ENCODE measurements around the gene ADPRHL1.

Gene ADPRHL1

DNA sequence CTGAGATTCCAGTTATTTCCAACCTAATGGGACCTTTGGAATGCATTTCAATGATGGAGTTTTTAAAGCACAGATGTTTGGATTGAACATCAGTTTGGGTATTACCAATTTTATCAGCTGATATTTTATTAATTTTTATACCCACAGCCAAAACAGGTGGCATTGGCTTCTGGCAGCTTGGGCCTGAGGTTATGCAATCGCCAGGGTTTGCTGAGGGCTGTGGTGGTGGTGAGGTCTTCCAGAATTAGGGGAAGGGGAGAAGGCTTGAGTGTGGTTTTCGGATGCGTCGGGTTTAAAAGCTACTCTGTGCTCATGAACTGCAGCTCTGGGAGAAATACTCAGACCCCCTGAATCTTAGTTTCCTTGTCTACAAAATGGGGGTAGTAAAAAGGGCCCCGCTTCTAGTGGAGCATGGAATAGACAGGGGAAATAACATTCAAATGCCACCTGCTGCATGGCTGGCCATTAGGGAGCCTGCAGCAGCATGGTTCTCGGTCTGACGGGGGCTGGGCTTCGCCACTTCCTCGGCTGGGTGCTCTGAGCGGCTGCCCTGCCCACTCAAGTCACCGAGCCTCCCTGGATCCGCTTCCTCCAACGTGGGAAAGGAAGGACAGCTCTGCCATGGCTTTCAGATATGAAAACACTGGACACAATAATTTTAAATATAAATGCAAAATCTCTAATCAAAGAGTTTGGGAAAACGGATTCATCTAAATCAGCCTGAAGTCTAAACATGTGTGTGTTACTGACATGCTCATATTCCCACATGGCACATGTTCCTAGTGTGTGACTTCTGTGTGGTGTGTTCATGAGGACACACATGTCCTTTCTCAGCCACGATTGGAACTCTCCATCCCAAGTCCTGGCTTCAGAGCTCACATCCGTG is 35.2 kb downstream of the ADPRHL1 start:
- no peak overlapping the region for H3K4me3 ChIP-seq (ENCODE audit: low read depth, low read length)

DNA sequence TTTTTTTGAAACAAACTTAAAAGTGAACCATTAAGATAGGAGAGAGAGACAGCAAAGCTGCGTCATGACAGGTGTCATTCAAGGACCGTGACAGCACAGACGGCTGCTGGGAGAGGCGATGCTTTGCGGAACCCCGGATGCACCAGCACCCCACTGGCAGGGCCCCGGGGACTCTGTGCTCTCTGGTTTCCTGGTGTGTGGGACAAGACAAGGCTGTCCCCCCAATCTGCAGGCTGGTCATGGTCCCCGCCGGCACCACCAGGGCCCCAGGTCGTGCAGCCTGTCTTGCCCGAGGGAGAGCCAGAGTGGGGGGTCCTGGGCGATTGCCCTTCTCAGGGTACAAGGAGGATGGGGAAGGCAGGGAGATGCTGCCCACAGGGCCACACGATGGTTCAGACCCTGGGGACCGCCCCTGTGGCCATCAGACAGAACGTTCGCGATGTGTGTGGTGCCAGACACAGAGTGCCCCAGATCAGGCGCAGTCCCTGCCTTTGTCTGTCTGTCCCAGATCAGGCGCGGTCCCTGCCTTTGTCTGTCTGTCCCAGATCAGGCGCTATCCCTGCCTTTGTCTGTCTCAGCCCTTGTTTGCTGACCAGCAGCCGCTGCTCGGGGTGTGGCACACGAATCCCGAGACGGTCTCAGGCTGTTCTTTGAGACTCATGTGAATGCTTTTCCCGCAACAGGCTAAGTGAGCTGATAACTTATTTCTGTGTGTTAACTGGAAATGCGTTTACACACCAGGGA is 36.1 kb downstream of the ADPRHL1 start:
- no peak overlapping the region for H3K4me3 ChIP-seq (ENCODE audit: low read depth, low read length)

DNA sequence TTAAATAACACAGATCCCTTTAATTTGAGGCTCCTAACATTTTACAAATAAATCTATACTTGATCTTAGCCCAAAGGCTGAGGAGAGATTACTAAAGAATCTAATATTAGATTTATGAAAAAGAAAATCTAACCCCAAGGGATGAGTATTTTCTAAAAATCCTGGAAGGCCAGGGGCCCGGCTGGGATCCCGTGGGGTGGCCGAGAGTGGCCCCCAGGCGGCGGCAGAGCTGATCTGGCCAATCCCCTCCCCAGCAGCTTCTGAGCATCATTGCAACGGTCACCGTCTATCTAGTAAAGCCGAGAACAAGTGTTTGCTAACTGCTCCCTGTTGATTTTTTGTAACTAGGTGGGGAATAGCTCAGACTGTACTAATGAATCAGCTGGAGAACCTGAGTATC is 37.5 kb downstream of the ADPRHL1 start:
- no peak overlapping the region for H3K4me3 ChIP-seq (ENCODE audit: low read depth, low read length)

DNA sequence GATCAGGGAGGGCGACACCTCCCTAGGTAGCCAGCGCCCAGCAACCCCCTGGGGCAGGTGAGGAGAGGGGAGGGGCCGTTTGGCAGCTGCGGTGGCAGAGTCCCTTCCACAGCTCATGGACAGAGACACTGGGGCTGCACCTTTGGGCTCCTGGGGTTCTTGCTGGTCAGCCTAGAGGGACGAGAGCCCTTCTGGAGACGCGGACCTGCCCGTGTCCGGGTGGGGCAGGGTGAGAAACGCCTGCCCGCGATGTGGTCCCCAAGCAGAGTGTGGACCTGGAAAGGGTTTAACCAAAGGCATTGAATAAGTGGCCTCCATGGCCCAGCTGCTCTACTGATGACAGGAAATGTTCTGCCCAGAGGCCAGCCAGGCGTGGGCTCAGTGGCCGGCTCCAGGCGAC is 38.3 kb downstream of the ADPRHL1 start:
- H3K4me3 ChIP-seq (ENCODE audit: low read depth, low read length): no peak overlapping the region

DNA sequence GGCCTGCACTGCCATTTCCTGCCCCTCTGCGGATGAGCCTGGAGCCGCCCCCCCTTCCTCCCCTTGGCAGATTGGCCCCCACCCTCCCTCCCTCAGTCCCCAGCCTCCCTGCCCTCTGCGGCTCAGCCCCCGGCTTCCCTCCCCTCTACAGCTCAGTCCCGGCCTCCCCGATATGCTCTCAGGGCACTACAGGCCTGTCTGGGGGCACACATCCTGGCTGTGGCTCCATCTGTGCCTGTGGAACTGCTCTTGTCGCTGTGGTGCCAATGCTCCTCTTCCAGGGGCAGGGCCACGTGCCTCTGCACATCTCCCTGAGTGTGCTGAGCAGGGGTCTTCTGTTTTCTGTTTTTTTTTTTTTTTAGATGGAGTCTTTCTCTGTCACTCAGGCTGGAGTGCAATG is 39.0 kb downstream of the ADPRHL1 start:
- no peak overlapping the region for H3K4me3 ChIP-seq (ENCODE audit: low read depth, low read length)

DNA sequence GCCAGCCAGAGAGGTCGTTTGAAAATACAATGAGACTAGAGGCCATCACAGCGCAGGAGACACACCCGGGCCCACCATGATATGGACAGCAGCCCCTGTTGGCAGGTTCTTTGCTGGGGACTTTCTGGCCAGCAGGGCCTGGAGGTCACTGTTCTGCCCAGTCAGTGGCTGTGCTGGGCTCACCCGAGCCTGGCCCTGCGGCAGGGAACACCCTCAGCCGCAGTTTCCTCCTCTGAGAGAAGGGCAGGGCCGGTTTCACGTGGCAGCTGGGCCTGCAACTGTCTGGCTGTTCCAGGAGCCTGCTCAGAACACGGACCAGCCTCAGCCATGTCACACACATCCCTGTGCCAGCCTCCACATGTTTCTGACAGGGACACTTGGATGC is 39.4 kb downstream of the ADPRHL1 start:
- no peak overlapping the region for H3K4me3 ChIP-seq (ENCODE audit: low read depth, low read length)

DNA sequence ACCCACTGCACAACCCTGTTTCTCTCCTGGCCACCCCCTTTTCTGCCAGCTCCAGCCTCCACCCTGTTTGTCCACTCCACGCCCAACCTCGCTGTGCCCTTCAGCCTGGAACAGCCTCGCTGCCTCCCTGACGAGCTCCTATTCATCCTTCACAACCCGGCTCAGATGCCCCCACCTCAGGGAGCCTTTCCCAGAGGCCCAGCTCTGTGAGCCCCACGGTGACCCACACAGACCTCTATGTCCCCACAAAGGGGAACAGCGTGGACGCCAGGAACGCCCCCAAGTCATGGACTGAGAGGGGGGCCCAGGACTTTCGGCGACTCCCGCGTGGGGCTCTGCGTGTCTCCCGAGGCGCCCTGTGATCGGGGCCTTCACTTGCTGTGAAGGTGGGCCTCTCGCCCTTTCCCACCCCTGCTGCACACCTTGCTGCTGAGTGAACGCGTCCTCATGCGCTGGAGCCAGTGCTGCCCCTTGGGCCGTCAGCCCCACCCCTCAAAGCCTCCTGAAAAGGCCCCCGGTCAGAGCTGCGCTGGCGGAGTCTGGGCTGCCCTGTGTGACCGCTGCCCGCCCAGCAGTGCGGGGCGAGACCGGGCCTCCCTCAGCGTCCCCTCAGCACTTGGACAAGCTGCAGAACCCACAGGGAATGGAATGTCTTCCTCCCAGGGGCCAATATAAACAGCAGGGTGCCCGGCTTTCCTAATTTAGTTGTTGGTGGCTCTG is 40.0 kb downstream of the ADPRHL1 start:
- no peak overlapping the region for H3K4me3 ChIP-seq (ENCODE audit: low read depth, low read length)

DNA sequence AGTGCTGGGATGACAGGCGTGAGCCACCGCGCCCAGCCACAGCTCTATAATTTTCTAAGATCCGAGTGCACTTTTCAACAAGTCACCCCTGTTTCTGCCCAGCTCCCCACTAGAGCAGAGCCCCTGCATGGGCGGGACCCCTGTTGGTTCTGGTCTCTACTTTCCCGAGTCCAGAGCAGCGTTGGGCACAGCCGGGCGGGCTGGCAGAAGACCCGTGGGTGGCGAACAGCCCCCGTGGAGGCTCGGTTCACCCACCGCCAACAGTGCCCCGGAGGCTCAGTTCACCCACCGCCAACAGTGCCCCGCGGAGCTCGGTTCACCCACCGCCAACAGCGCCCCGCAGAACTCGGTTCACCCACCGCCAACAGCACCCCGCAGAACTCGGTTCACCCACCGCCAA is 40.8 kb downstream of the ADPRHL1 start:
- no peak overlapping the region for H3K4me3 ChIP-seq (ENCODE audit: low read depth, low read length)

DNA sequence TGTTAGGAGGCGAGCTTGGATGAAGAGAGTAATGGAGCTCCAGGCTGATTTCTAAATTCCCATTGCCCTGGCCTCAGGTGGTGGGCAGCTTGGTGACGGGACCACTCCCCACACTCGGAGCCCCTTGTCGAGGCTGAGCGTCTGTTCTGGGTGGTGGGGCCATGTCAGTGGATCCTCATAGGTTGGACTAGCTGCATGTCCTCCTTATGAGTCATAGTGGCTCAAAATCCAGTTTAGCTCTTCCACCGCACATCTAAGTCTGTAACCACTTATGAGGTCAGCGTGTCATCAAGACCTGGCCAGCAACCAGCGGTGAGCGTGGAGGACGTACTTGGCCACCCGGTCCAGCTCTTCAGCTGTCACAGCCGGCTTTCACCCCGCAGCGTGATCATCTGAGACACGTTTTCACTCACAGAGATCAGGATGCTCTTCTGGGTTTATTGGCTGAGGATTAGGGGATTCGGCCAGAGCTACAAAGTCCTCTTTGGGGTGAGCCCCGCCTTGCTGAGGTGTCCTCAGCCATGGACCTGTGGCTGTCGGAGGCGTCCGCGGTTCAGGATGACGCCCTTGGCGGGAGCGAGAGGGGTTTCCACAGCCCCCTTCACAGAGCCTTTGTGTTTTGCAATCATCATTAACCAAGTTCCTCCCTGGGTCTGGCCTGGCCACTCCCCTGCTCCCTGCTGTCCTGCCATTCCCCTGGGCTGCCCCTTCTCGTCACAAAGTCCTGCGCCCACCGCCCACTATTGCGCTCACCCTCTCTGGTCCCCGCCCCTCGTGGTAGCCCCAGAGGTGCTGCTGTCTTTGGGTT is 41.9 kb downstream of the ADPRHL1 start:
- no peak overlapping the region for H3K4me3 ChIP-seq (ENCODE audit: low read depth, low read length)

DNA sequence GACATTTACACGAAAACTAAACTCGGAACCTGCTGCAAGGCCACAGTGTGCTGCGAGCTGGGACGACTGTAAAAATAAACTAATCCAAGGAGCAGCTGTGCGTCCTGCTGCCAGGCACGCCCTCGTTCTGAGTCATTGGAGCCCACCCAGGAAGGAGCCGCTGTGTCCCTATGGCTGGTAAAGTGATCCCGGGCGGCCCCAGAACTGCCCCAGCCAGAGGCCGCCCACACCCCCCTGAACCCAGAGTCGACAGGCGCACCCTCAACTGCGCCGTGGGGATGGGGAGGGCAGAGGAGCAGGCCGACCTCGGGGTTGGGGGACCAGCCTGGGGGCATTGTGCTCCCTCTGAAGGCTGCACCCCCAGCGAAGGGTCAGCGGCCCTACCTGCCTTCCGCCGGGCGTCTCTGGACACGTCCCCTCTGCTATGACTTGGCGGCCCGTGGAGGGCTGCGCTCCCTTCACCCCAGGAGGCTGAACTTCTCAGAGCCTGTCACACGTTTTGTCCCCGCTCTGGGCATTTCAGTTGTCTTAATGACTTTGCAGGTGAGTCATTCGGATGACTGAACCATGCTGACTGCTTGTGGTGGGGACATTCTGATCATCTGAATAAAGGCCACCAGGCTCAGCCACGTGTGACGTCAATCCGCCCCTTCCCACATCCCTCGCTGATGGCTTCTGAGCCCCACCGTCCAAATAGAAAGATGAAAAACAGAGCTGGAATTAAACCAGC is 42.7 kb downstream of the ADPRHL1 start:
- no peak overlapping the region for H3K4me3 ChIP-seq (ENCODE audit: low read depth, low read length)

DNA sequence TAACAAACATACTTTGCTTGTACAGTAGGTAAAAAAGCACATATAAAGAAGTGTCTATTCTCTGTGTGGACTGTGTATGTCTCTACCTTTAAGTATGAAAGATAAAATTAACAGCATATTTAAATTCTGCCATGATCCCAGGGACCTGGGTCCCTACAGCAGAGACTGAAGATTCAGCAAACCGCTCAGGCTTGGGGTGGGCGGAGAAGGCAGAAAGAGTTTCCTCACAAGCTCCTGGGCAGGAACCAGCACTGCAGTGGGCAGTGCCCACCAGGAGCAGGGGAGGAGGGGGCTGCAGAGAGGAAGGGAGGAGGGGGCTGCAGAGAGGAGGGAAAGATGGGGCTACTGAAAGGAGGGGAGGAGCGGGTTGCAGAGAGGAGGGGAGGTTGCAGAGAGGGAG is 44.7 kb downstream of the ADPRHL1 start:
- no peak overlapping the region for H3K4me3 ChIP-seq (ENCODE audit: low read depth, low read length)

DNA sequence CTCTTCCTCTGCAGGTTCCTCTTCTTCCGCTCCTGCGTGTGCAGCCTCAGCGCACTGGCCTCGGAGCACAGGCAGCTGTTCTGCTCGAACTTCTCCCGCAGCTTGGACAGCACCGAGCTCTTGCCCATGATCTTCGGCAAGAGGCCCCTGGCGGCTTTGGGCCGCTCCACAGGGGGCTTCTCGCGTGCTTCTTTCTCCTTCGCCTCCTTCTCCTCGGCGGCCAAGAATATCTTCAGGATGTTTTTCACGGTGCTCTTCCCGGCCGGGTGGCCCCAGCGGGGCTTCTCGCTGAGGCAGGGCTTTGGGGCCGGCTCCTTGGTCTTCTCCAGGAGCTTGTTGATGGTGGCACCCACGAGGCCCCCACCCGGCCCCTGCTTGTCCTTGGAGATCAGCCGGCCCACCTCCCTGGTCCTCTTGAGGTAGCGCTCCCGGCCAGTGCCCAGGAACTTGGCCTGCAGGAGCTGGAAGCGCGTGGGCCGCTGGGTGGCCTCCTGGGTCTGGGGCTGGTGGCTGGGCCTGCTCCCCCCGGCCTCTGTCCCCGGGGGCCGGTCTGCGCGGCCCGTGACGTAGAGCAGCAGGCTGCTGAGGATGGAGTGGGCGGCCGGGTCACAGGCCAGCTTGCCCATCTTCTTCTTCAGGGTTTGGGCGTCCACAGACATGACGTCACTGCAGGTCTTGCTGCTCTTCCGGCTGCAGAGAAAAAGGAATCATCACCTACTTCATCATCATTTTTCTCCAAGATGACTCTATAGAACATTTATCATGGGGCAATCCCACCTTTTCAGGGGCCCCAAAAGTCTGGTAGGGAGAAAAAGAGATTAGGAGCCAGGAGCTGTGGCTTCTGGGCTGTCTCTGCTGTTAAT is 45.5 kb downstream of the ADPRHL1 start:
- H3K4me3 ChIP-seq (ENCODE audit: low read depth, low read length): no peak overlapping the region

DNA sequence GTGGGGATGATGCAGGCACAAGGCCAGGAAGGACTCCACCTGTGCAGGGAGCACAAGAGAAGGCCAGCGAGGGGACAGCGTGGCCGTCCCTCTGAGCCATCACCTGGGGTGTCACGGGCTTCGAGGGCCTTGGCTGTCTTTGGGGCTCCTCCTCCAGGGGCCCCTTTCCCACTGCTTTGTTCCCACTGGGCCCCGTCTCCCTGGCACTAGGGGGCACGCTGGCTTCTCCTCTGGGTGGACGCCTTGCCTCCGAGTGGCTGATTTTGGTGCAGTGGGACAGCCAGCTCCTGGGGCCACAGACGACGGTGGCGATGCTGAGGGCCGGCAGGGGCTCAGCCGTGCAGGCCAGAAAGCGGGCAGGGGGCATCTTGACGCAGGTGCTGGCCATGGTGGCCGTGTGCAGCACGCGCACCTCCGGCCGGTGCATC is 46.2 kb downstream of the ADPRHL1 start:
- H3K4me3 ChIP-seq (ENCODE audit: low read depth, low read length): no peak overlapping the region

DNA sequence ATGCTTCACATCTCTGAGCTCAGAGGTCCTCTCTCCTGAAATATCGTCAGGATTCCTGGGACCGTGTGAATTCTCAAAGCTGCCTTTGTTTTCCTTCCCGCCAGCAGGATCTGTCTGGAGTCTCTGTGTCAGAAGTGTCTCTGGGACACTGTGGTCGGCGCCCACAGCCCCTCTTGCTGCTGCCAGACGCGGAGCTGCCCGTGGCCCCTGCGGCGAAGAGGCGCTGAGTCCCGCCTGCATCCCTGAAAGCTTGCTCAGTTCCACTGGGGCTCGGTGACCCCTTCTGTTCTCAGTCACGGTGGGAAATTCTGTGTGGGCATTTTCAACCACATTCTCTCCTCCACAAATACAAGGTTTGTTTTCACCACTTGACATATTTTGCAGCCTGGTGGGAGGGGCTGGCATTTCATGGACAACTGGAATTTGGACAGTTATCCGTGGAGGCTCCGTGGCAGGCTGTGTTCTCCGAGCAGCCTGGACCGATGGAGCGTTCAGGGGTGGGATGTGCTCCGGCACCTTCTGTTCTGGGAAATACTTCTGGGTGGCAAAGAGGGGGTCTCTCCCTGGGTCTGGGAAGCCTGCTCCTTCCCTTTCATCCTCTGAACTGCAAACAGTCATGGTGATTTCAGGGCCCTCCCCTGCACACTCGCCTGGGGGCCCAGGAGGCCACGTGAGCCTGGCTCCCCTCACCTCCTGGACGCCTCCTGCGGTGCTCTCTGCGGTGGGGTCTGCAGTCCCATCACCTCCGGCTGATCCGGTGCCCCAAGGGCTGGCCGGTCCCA is 46.8 kb downstream of the ADPRHL1 start:
- H3K4me3 ChIP-seq (ENCODE audit: low read depth, low read length): no peak overlapping the region

DNA sequence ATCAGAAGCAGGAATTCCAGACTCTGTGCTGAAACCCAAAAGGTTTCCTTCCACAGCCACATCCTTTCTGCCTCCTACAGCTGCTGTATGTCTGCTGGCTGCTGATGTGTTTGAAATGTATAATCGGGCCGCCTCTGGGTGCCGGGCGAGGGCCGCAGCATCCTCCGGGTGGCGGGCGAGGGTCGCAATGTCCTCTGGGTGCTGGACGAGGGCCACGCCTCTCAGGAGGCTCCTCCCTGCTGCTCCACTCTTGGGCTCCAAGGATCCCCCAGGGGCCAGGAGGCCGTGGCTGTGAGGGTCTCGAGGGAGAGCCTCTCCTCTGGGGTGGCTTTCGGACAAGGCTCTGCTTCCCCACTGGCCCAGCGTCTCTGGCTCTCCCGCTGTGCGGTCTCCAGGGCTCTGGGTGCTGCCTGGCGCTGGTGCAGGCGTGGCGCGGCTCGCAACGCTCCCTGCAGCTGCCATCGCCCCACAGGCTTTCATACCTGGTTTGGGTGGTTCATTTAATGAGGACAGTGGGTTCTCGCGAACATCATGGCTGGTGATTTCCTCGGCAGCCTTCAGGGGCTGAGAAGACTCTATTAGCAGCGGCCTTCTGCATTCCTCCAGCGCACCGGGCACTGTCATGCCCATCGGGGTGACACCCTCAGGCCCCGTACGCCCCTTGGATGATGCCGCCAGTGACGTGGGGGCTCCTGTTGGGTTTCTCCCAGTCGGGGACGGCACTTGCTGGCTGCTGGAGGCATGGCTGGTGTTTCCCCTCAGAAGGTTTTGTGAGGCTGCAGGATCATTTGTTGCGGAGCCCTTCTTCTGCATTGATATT is 47.6 kb downstream of the ADPRHL1 start:
- H3K4me3 ChIP-seq (ENCODE audit: low read depth, low read length): no peak overlapping the region

DNA sequence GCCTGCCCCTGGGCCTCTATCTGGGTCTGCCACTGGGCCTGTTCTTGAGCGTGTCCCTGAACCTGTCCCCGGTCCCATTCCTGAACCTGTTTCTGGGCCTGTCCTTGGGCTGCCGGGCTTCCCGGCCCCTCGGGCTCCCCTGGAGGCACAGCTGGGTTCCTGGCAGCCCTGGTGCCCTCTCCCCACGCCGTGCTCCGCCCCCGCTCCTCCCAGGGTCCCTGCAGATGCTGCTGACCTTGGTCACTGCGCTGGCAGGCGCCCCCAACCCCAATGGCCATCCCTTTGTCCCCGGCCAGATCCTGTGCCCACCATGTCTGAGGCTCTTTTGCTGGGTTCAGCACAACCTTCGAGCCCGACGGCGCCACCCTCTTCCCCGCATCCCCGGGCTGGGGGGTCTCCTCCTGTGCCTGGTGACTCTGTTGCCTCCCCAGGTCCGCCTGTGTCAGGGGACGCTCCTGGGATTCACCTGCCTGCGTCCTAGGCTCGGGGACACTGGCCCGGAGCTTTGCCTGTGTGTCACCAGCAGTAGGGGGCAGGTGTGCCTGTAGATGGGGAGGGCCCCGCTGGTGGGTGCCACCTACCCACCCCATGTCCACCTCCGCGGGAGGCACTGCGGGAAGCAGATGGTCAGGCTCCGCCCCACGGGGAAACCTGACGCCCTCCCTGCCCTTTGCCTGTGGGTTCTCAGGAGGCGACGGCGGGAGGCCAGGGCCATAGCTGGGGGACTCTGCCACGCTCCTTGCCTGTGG is 48.4 kb downstream of the ADPRHL1 start:
- no peak overlapping the region for H3K4me3 ChIP-seq (ENCODE audit: low read depth, low read length)

DNA sequence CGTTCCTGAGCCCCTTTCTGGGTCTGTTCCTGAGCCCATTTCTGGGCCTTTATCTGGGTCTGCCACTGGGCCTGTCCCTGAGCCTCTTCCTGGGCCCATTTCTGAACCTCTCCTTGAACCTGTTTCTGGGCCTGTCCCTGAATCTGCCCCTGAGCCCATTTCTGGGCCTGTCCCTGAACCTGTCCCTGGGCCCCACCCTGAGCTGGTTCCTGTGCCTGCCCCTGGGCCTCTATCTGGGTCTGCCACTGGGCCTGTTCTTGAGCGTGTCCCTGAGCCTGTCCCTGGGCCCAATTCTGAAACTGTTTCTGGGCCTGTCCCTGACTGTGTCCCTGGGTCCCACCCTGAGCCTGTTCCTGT is 48.9 kb downstream of the ADPRHL1 start:
- H3K4me3 ChIP-seq (ENCODE audit: low read depth, low read length): no peak overlapping the region
